GM12864 (cell line): Measurements from ENCODE around the gene GAS2L1.

Source experiments
- DNase-seq: peaks from one replicate; pipeline ENCODE4 v3.0.0-alpha.2; 2011; ENCODE audit warnings: low read depth
- H3K4me3 ChIP-seq: 2 replicates; pipeline ENCODE4 v1.5.1; 2011; ENCODE audit warnings: mild to moderate bottlenecking, low read depth, low read length, control low read depth
- CTCF ChIP-seq: IDR thresholded peaks from 2 replicates; pipeline ENCODE4 v1.5.1; 2011; ENCODE audit warnings: low read depth, mild to moderate bottlenecking, moderate library complexity, low read length, control low read depth, inconsistent platforms; ENCODE audit errors: missing control alignments

The GAS2L1 gene

GRCh38 chr22:29359469-29359868 lies 53.0 kb downstream of the GAS2L1 start:
- TF ChIP-seq CTCF = peak; percentile 5
- H3K4me3 ChIP-seq = no peak overlapping the region
- no peak for DNase-seq
